Amniotic epithelial cell (primary cell): Measurements from ENCODE around the gene PRKAG2.
"Not testable (repeated sequence)": the region's sequence is repeated elsewhere in the genome, so short reads cannot be mapped to it uniquely, and the experiment has no call there.

Experiments
- DNase-seq: peaks from one replicate; pipeline ENCODE4 v3.0.0-alpha.2; 2010; ENCODE audit warnings: low read depth

Gene PRKAG2

GRCh38 chr7:151786241-151786640 lies 90.7 kb downstream of the PRKAG2 start:
- no peak for DNase-seq

- DNase-seq = no peak
Measured at GRCh38 chr7:151785681-151785965, 91.3 kb downstream of the PRKAG2 start.

GRCh38 chr7:151784853-151785680 lies 91.8 kb downstream of the PRKAG2 start:
- DNase-seq = no peak

- DNase-seq = no peak
Measured at GRCh38 chr7:151783958-151784575, 92.8 kb downstream of the PRKAG2 start.

GRCh38 chr7:151782598-151783448 lies 94.1 kb downstream of the PRKAG2 start:
- peak; percentile 21 for DNase-seq

- DNase-seq = not testable (repeated sequence)
Measured at GRCh38 chr7:151782256-151782597, 94.7 kb downstream of the PRKAG2 start.

GRCh38 chr7:151781161-151781845 lies 95.6 kb downstream of the PRKAG2 start:
- DNase-seq = no peak

- peak; percentile 19 for DNase-seq
Measured at GRCh38 chr7:151780631-151781030, 96.3 kb downstream of the PRKAG2 start.

GRCh38 chr7:151779678-151780077 lies 97.2 kb downstream of the PRKAG2 start:
- DNase-seq = no peak

GRCh38 chr7:151779255-151779654 lies 97.7 kb downstream of the PRKAG2 start:
- no peak for DNase-seq

GRCh38 chr7:151777908-151778670 lies 98.8 kb downstream of the PRKAG2 start:
- DNase-seq = no peak

GRCh38 chr7:151777495-151777880 lies 99.4 kb downstream of the PRKAG2 start:
- no peak for DNase-seq

- no peak for DNase-seq
Measured at GRCh38 chr7:151776876-151777494, 99.9 kb downstream of the PRKAG2 start.

GRCh38 chr7:151776446-151776845 lies 100.5 kb downstream of the PRKAG2 start:
- no peak for DNase-seq

GRCh38 chr7:151775547-151776443 lies 101.1 kb downstream of the PRKAG2 start:
- no peak for DNase-seq

- DNase-seq = no peak
Measured at GRCh38 chr7:151774951-151775350, 102.0 kb downstream of the PRKAG2 start.

GRCh38 chr7:151773797-151774196 lies 103.1 kb downstream of the PRKAG2 start:
- DNase-seq = no peak

GRCh38 chr7:151770232-151770631 lies 106.7 kb downstream of the PRKAG2 start:
- DNase-seq = no peak

- DNase-seq = no peak
Measured at GRCh38 chr7:151769188-151769821, 107.6 kb downstream of the PRKAG2 start.

- DNase-seq = no peak
Measured at GRCh38 chr7:151768805-151769187, 108.1 kb downstream of the PRKAG2 start.
